Ectodermal cell (in vitro differentiated cells): ENCODE results near the gene KCNS1.
"Not testable (repeated sequence)": the region's sequence is repeated elsewhere in the genome, so short reads cannot be mapped to it uniquely, and the experiment has no call there.

Experiments
- H3K27ac ChIP-seq: 2 replicates; pipeline ENCODE4 v1.7.0; 2013; ENCODE audit warnings: mild to moderate bottlenecking, low read depth, low read length; ENCODE audit not compliant: insufficient read depth, poor library complexity, severe bottlenecking
- H3K27me3 ChIP-seq: 2 replicates; pipeline ENCODE4 v1.7.0; 2013; ENCODE audit warnings: mild to moderate bottlenecking, low read length; ENCODE audit not compliant: insufficient read depth, control insufficient read depth, poor library complexity, severe bottlenecking
- H3K36me3 ChIP-seq: one replicate; pipeline ENCODE4 v1.7.0; 2013; ENCODE audit warnings: low read length; ENCODE audit not compliant: control insufficient read depth, insufficient read depth
- H3K4me1 ChIP-seq: one replicate; pipeline ENCODE4 v1.7.0; 2013; ENCODE audit warnings: low read length; ENCODE audit not compliant: control insufficient read depth, insufficient read depth
- H3K4me3 ChIP-seq: 2 replicates; pipeline ENCODE4 v1.7.0; 2013; ENCODE audit warnings: low read depth, low read length, control low read depth; ENCODE audit not compliant: insufficient read depth
- H3K9me3 ChIP-seq: 2 replicates; pipeline ENCODE4 v1.7.0; 2013; ENCODE audit warnings: mild to moderate bottlenecking, low read length, moderate library complexity; ENCODE audit not compliant: control insufficient read depth
- WGBS, 2 experiments: methylation state at CpG; one replicate each; pipeline ENCODE4 v1.1.7; 2013; ENCODE audit warnings: missing lambda C conversion rate in 2 of 2; 5-methylcytosine and 5-hydroxymethylcytosine counted together

The KCNS1 gene

GRCh38 chr20:45066372-45066771, 34.6 kb downstream of the KCNS1 start:
- WGBS, 2 experiments: 97 to 98% methylated on average over 7 of the region's 7 CpGs
- Histone ChIP-seq H3K36me3 (peaks cover 3% of the 10 kb centered on the region), H3K4me1 (no peaks in the 10 kb centered on the region), H3K27me3 (no peaks in the 10 kb centered on the region), H3K27ac (no peak overlapping the region), H3K9me3 (no peaks in the 10 kb centered on the region), H3K4me3 (no peak overlapping the region)

DNA sequence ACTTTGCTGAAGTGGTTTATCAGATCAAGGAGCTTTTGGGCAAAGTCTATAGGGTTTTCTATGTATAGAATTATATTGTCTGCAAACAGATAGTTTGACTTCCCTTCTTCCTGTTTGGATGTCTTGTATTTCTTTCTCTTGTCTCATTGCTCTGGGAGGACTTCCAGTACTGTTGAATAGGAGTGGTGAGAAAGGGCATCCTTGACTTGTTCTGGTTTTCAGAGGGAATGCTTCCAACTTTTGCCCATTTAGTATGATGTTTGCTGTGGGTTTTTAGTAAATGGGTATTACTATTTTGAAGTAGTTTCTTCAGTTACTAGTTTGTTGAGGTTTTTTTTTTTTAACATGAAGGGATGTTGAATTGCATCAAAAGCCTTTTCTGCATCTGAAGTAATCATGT, 36.1 kb downstream of the KCNS1 start:
- Histone ChIP-seq H3K27ac (no peak overlapping the region), H3K27me3 (no peaks in the 10 kb centered on the region), H3K4me3 (no peak overlapping the region)

GRCh38 chr20:45063107-45063506, 37.8 kb downstream of the KCNS1 start:
- not testable (repeated sequence) for H3K27me3 ChIP-seq, H3K4me1 ChIP-seq, H3K27ac ChIP-seq, H3K4me3 ChIP-seq, H3K36me3 ChIP-seq, H3K9me3 ChIP-seq
- WGBS, 2 experiments: 94% methylated on average over 2 of the region's 2 CpGs

More for the DNA sequence above, 36.1 kb downstream of the KCNS1 start:
- H3K4me1 ChIP-seq: no peaks in the 10 kb centered on the region
- H3K36me3 ChIP-seq: peaks cover 3% of the 10 kb centered on the region
- H3K9me3 ChIP-seq: no peaks in the 10 kb centered on the region

DNA sequence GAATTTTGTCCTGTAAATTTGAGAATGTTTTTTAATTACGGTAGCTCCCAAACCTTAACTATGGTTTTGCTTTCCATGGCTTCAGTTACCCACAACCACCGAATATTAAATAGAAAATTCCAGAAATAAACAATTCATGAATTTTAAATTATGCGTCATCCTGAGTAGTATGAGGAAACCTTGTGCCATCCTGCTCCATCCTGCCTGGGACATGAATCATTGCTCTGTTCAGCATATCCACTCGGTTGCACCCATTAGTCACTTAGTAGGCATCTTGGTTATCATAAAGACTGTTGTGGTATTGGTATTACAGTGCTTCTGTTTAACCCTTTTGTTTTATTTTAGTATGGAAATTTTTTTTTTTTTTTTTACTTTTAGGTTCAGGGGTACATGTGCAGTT, 39.7 kb downstream of the KCNS1 start:
- Histone ChIP-seq H3K4me3 (no peak overlapping the region), H3K36me3 (no peaks in the 10 kb centered on the region)
- 93 to 94% methylated on average over 3 to 4 of the region's 4 CpGs for WGBS, 2 experiments

DNA sequence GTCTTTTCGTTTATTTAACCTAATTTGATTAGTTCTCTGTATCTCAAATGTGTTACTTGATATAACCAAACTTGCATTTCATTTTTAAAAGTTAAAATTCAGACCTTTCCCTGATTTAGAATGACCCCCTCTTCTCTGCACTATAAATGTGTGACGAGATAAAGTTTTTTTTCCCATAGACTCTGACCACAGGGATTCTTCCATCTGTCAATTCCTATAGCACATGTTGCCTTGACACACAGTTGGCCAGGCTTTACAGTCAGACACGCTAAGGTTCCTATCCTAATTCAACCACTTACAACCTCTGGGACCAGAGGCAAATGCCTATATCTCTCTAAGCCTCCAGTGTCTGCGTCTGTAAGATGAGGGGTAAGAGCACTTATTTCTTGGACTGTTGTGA, 40.6 kb downstream of the KCNS1 start:
- Histone ChIP-seq H3K9me3 (no peaks in the 10 kb centered on the region), H3K27ac (no peak overlapping the region), H3K36me3 (no peaks in the 10 kb centered on the region), H3K4me1 (no peaks in the 10 kb centered on the region), H3K27me3 (no peaks in the 10 kb centered on the region), H3K4me3 (no peak overlapping the region)
- 93 to 95% methylated on average over 3 to 4 of the region's 4 CpGs for WGBS, 2 experiments

More for the DNA sequence above, 39.7 kb downstream of the KCNS1 start:
- Histone ChIP-seq H3K9me3 (no peaks in the 10 kb centered on the region), H3K27me3 (no peaks in the 10 kb centered on the region), H3K27ac (no peak overlapping the region), H3K4me1 (no peaks in the 10 kb centered on the region)

DNA sequence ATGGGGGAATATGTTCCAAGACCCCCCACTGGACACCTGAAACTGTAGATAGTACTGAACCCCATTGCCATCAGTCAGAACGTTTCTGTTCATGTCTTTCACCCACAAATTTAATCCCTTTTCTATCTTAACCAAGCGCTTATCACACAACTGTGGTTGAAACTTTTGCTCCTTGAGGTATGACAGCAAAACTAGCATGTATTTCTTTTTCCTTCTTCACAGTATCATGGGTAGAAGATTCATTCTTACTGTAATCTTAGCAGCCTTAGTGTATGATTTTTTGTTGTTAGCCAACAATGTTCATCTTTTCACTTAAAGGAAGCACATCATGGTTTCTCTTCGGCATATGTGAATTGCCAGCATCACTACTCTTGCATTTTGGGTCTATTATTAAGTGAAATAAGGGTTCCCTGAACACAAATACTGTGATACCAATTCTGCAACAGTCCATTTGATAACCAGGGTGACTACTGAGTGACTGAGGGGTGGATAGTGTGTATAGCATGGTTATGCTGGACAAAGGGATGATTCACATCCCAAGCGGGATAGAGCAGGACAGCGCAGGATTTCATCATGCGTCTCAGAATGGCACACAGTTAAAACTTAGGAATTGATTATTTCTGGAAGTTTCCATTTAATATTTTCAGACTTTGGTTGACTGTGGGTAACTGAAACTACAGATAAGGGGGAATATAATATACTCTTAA, 41.8 kb downstream of the KCNS1 start:
- WGBS, 2 experiments: 96 to 98% methylated on average over 6 of the region's 6 CpGs
- Histone ChIP-seq H3K9me3 (no peaks in the 10 kb centered on the region), H3K4me3 (no peak overlapping the region)

GRCh38 chr20:45058168-45058850, 42.6 kb downstream of the KCNS1 start:
- no peaks in the 10 kb centered on the region for H3K4me1 ChIP-seq
- H3K27ac ChIP-seq: no peak overlapping the region
- no peaks in the 10 kb centered on the region for H3K27me3 ChIP-seq
- H3K4me3 ChIP-seq: no peak overlapping the region
- 97 to 100% methylated on average over 4 of the region's 4 CpGs for WGBS, 2 experiments
- no peaks in the 10 kb centered on the region for H3K9me3 ChIP-seq
- no peaks in the 10 kb centered on the region for H3K36me3 ChIP-seq

More for the DNA sequence above, 41.8 kb downstream of the KCNS1 start:
- H3K27me3 ChIP-seq: no peaks in the 10 kb centered on the region
- H3K4me1 ChIP-seq: no peaks in the 10 kb centered on the region
- H3K36me3 ChIP-seq: no peaks in the 10 kb centered on the region
- no peak overlapping the region for H3K27ac ChIP-seq

- 93 to 94% methylated on average over 7 to 8 of the region's 8 CpGs for WGBS, 2 experiments
Observed at GRCh38 chr20:45056473-45057173, 44.3 kb downstream of the KCNS1 start.

GRCh38 chr20:45055056-45055455, 45.9 kb downstream of the KCNS1 start:
- no peaks in the 10 kb centered on the region for H3K36me3 ChIP-seq
- H3K9me3 ChIP-seq: no peaks in the 10 kb centered on the region
- H3K4me1 ChIP-seq: peaks cover 6% of the 10 kb centered on the region
- H3K27ac ChIP-seq: no peak overlapping the region
- 94 to 96% methylated on average over 3 to 4 of the region's 4 CpGs for WGBS, 2 experiments
- no peaks in the 10 kb centered on the region for H3K27me3 ChIP-seq
- no peak overlapping the region for H3K4me3 ChIP-seq

More at GRCh38 chr20:45056473-45057173, 44.3 kb downstream of the KCNS1 start:
- no peaks in the 10 kb centered on the region for H3K9me3 ChIP-seq
- no peaks in the 10 kb centered on the region for H3K36me3 ChIP-seq
- H3K4me1 ChIP-seq: peaks cover 5% of the 10 kb centered on the region
- no peaks in the 10 kb centered on the region for H3K27me3 ChIP-seq
- H3K27ac ChIP-seq: no peak overlapping the region
- H3K4me3 ChIP-seq: no peak overlapping the region
